HT-29 (cell line): ENCODE measurements around the gene IL21R. TPM values are rescaled to one million over a fixed set of nuclear protein-coding genes. Genes with fewer than 3 reads are reported as not detected.

Source experiments
- DNase-seq: peaks from one replicate; pipeline ENCODE4 v3.0.0-alpha.2; 2015; ENCODE audit warnings: low spot score
- total RNA-seq: library from RNA; depleted of rRNA; stranded (reverse); fragments of >200 nt; shearing (Covaris generic); gene quantifications from 2 replicates; pipeline ENCODE4 v1.2.3, GENCODE V29; 2014

The IL21R gene
- total RNA-seq, 1 experiment from 2014 or later: not detected

DNA sequence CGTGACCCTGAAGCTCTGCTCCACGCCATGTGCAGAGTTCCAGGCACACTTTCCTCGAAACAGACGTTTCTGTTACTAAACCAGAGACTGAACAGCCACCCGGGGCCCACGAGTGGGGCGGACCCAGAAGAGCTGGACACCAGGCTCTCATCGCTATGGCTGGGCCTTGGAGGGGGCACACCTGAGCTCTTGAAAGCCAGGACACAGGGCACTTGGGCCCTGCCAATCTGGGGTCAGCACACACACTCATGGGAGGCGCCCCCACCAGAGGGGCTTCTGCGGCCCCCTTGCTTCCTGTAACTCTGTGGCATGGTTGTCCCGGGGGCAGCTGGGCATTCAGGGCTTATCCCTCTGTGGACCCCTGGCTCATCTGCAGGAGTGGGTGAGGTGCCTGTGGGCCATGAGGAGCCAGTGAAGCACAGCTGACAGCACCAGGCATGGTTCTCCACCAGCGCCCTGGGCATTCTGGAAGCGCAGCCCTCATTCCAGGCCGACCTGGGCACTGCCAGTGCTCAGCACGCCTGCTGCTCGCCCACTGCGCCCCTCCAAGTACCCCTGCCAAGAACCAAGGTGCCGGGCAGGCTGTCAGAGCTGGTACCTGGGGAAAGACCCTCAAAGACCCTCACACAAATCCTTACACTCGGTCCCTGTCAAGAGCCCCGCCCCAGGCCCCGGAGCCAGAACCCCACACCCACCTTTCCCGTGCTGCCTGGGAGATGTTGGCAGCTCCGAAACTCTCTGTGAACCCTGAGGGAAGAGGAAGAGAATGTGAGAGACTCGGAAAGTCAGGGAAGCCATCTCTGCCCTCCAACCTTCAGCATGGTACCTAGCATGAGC lies 61.1 kb downstream of the IL21R start:
- DNase-seq: no peak

DNA sequence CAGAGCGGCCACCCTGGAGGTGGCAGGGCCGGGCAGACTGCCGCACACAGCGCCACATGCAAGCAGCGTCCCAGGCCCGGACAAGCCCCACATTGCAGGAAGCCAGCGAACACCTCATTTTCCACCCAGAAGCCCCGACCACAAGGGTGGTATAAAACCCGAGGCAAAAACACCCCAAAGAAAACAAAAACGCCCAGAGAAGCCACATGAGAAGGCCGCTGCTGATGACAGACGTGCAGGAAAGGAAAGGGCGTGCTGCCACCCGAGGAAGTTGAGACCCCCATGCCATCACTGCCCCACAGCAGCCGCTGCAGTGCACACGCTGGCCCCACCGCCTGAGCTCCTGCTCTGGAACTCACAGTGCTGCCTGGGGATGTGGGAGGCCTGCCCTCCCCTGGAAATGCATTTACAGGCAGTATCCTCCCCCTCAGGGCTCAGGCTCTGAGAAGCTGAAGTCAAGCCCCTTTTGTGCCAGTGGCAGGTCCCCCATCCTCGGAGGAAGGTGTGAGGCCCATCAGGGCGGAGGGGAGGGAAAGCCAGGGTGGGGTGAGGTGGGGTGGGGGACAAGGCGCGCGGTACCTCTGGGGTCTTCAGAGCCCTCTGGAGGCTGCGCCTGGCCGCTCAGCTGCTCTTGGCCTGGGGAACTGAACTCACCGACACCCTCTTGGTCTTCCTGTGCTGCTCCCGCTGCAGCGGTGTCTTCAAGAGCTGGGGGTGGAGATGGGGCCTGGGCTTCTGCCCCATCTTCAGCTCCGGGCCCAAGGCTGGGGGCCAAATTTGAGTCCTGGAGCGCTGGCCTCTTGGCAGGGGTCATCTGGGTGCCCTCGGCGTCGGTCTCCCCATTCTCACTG lies 62.0 kb downstream of the IL21R start:
- no peak for DNase-seq

DNA sequence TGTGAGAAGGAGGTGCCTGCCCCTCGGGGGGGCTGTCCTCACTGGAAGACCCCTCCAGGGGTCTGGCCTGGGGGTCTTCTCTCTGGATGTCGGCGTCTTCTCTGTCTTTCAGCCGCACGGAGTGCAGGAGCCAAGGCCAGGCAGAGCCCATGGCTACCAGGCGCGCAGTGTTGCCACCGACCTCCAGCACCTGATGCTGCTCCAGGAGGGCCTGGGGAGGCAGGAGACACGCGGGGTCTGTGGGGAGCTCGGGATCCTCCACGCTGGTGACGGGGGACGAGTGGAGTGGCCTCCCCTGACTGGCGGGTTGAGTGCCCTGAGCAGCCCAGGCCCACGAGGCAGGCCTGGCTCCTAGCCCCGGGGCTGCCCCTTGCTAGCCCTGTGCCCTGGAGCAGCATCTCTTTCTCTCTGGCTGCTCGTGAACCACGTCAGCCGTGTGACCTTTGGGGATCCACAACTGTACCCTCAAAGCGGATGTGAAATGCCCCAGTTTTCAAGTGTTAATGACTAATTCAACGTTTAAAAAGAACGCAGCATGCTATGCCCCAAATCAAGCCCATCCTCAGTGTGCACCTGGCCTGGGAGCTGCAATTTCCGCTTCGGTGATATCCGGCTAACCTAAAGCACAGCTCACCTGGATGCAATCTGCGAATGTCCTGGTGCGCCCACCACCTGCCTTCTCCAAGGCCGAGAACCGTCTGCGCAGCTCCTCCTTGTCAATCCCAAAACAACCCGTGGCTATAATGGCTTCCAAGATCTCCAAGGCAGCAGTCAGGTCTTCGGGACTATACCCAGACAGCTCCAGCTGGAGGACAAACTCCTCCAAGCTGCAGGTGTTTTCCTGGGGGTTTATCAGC lies 62.9 kb downstream of the IL21R start:
- no peak for DNase-seq

DNA sequence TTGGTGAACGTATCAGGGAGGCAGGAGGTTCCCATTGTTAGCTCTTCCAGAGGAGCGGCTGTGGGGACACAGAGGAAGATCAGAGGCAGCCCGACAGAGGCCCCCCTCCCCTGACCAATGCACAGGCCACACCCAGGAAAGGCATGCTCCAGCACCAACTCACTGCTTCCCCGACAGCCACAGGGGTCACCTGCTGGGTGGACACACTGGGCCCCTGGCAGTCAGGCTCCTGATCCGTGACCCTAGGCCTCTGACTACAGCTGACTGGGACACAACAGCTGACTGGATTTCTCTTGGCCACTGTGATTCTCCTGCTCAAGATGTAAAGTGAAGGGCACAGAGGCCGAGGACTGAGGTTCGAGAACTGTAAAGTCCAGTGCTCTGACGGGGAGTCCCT lies 63.5 kb downstream of the IL21R start:
- no peak for DNase-seq

DNA sequence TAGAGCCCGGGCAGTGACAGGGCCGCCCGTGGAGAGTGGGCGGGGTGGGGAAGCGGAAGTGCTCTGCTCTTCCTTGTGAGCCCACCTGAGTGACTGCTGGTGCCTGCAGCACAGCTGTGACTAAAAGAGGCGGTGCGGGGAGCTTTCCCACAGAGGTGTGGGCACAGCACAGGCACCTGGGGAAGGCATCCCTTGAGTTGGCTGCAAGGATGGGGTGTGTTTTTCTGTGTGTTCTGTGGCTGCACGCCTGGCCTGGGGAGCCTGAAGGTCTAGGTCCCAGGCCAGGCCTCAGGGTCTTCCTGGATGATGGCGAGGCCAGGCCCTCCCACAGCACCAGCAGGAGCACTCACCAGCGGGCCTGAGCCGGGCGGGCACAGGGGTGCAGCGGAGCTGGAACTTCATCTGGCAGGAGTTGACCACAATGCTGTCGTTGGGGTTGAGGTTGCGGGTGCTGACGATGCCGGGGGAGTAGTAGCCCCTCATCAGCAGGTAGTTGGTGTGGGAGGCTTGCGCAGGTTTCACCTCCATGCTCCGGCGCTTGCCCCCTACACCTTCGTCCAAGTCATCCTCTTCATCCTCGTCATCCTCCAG lies 67.1 kb downstream of the IL21R start:
- DNase-seq: no peak

DNA sequence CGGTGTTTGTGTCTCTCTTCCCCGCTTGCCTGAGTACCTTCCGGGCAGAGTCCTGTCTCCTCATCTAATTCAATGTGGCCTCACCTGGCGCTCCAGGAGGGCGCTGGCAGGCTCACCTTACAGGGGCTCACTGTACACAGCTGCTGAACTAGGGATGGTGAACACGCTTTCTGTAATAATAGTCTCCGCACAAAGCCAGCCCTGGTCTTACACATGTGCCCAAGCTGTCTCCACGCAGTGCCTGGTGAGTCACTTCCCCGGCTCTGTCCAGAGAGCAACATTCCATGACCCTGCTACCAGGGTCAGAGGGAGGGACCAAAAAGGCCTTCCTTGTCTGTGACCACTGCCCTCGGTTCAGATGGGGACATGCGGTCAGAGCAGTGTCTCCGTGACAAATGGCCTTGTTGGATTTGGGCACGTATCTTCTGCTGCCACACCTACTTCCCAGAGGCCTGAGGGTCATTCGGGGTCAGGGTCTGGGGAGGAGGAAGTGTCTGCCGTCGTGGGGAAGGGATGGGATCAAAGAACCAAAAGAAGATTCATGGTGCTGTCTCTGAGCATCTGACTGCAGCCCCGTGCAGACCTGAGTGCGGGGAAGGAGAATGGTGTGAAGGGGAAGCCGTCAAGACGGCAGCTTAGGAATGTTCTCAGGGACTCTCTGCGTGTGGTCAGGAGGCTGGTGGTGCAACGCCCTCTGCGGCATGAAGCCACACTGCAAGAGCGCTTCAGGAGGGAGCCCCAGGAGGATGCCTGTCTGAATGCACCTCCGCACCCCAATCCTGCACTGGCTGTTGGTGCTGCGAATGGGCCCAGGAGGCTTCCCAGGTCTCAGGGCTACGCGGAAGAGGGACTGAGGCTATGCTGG lies 68.8 kb downstream of the IL21R start:
- no peak for DNase-seq

DNA sequence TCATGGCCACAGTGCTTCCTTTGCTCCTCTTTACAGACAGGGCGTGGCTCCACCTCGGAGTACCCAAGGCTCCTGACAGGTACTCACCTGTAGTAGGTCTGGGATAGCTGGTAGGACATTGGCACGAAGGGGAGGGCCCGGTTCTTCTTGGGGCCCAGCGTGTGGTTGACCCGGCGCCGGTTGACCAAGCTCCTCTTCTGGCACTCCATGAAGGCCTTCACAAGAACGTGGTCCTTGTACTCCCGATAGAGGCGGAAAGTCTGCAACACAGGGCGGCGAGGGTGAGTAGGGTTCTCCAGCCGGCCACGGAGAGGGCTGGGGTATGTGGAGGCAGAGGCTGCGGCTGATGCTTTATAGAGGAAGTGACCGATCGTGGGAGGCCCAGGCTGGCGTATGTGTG lies 69.7 kb downstream of the IL21R start:
- no peak for DNase-seq

DNA sequence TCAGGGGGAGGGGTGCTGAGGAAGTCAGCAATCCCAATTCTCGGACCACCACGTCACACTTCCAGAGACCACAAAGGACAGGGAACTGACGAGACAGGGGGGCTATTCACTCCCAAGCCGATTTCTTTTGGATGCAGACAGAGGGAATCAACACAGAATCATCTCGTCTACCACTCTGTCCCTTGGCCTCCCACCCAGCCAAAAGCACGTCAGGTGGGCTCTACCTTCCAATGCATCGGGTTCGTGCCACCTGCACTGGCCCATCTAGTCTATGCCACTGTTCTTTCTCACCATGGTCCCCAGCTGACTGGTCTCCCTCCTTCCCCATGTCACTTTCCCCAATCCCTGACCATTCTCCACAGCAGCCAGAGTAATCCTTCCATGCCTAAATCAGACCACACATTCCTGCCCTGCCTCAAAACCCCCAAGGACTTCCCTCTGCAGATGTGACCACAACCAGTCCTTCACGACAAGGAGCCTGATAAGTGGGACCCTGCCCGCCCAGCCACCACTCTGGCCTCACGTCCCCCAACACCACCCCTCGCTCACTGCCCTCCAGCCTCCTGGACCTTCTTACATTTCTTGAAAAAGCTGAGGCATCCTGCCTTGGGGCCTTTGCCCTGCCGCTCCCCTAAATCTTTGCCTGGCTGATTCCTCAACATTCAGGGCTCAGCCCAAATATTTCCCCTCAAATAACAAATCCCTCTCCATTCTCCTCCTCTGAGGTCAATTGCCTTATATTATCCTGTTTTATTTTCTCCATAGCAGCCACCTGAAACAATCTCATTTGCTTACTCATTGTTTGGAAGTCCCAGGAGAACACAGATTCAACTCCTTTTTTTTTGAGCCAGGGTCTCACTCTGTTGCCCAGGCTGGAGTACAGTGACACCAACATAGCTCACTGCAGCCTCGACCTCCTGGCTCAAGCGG lies 70.4 kb downstream of the IL21R start:
- DNase-seq: no peak

DNA sequence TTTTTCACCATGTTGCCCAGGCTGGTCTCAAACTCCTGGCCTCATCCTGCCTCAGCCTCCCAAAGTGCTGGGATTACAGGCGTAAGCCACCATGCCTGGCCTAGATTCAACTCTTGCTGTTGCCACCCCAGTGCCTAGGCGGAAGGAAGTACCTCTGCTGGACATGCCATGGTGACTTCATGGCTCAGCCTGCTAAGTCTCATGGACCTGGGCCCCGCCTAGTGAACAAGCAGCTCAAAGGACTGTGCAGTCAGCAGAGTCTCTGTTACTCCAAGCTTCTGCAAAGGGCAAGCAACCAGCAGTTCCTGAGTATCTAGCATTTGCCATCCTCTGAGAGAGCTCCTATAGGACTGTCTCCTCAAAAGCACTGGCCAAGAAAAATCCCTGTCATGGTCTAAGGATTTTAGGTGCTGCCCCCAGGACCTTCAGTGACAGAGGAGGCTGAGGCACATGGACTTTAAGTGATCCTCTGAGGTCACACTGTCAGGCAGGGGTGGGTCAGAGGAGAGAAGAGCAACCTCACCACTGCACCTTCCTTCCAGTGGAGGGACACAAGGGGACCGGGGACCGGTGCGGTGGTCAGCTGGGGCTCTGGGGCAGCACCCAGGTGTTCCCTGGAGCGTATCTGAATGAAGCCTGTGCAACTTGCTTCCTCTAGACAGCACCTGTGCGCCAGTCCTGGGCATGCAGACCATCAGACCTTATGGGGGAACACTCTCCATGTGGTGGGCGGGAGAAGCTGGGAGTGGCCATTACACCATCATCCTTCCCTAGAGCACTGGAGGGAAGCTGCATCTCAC lies 71.3 kb downstream of the IL21R start:
- no peak for DNase-seq

DNA sequence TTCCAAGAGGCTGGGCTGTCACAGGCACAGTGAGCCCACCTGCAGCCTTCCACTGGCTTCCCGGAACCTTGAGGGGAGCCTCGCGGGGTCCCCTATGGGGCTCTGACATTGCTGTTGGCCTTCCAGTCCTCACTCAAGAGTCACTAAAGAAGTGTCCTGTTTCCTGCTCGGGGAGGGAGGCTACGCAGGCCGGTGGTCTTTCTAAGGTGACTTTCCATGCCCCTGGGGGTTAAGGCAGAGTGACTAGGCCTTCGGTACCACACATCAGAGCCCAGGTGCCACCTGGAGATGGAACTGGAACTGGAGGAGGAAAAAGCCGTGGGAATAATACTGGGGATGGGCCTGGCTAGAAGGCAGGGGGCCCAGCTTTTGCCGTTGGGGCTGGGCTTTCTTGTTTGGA lies 72.1 kb downstream of the IL21R start:
- no peak for DNase-seq

DNA sequence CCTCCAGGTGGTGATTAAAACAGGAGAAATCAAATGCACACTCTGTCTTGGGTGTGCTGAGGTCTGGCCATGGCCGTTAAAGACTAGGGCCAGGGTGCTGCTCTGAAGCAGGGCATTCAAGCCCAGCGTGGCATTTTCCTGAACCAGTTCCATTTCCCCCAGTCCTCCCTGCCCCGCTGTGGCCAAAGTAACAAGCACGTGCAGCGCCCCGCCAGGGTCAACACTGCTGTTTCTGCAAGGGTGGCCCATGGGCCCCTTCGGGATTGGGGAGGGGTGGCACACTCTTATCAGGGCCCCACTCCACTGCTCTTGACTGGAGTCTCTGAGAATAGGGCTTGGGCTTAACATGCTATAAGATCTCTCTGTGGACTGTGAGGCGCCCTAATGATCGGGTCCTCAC lies 72.9 kb downstream of the IL21R start:
- no peak for DNase-seq

DNA sequence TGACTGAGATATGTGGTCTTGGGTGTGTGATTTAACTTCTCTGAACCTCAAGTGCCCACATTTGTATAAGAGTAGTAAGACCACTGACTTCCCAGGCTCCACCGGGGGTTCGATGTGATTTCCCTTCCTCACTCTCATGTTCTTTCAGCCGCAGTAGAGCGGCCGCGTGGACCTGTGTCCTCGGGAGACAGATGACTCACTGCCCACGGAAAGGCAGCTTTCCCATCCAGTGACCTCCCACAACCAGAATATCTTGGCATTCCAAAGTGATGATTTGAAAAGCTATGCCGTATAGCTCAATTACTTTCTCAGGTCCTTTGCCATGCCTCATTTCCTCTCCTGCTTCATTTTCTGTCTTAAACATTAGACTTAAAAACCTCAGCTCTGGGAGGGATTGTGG lies 73.6 kb downstream of the IL21R start:
- no peak for DNase-seq

DNA sequence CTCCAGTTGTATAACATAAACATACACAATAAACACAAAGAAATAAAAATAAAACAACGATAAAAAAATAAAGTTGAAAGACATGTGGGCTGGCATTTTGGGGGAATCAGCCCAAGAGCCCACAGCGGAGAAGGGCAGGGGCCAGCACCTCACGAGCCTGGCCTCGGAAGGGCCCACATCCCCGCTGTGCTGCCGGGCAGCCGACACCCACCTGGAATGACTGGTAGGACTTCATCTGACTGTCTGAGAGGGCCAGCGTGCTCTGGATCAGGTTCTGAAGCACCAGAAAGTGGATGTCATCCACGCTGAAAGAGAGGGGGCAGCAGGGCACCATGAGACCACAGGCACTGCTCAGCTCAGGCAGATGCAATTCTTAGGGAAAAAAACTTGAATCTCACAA lies 74.3 kb downstream of the IL21R start:
- DNase-seq: no peak

DNA sequence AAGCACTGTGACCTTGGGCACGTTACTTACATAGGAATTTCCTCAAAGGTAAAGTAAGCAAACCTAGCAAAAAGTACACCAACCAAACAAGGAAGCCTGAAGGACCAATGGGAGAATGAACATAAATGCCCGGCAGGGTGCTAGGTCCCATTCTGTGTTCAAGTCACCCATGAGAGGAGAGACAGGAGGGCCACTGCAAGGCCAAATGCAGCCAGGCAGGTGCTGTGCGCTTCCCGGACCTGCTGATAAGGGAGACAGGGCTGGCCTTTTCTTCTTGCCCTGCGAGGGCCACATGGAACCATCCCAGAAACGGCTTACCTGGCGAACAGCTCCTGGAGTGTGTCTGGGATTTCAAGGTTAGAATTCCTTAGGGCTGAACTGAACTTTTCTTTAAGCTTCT lies 78.8 kb downstream of the IL21R start:
- DNase-seq: no peak

DNA sequence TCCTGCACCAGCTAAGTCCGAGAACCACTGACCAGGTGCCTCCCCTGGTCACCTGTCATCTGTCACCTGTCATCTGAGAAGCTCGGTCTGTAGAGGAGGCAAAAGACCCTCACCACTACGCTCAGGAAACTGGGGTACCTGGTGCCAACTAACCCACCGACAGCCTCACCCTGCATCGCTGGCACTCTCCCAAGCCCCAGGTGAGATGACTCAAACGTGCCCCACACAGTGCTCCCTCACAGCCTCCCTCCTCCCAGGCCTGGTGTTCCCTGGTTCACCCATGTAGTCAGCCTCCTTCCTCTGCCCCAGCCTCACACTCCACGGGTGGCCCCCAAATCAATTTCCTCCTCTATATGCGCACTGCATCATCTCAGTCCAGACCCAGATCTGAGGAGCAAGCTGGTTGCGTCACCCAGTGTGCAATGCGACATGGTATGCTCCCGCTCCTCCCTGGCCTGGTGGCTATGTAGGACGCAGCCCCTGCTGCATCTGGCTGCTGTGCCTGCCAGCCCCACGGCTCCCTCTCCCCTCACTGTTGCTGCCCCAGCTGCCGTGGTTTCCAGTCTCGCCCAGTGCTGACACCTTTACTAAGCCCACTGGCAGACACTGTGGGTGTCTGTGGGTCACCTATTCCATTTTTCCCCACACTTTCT lies 79.4 kb downstream of the IL21R start:
- no peak for DNase-seq

DNA sequence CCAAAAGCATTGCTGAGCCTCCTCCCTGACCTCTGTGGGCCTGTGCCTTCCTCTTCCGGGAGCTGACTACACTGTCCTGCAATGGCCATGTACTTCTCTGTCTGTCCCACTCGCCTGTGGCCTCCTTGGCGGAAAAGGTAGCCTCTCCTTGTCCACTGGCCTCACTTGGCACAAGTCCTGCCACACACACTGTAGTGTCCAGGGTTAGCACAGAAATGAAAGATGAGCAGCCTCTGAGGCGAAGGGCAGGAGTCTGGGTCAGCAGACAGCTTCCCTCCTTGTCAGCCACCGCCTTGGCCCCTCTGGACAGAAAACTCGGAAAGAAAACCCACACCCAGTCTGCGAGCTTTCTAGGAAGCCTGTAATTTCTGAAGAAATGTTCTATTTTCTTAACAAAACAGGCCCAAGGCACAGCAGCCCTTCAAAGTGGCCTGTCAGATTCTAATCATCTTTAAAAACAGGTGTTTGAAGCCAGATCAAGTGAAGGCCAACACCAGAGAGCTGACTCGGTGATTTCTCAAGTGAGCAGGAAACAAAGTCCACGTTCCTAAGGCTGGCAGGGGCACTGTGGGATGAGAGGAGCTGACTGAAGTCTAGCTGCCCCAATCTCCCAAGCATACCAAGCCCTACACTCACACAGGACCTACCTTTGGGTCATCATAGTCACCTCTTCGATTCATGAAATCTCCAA lies 80.6 kb downstream of the IL21R start:
- DNase-seq: no peak

DNA sequence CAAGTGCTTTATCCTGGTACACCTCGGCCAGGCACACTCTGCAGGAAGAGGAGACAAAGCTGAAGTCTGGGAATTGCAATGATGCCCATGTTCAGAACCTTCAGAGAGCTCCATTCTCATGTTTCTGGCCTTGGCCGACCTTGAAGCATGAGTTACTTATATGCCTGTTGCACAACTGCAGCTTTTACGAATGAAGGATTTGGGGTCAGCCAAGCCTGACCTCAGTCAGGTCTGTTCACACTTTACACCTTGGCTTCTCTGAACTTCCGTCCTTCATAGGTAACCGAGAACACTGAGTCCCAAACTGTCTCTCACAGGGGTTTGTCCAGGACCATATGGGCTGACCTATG lies 81.1 kb downstream of the IL21R start:
- no peak for DNase-seq

DNA sequence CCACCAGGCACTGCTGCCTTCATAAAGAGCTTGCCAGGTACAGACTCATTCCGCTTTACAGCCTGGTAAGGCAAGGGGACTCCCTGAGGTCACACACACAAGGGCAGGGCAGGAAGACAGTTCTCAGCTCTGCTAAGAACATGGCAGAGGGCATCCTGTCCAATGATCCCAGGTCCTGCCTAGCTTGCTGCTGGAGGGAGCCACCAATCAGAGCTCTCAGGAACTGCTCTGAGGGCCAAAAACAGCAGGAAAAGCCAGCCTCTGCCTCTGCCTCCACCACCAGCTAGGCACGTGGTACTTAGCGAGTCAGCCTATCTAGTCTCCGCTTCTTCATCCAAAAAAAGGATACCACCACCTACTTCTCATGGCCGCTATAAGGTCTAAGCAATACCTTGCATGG lies 81.7 kb downstream of the IL21R start:
- no peak for DNase-seq
